Measurements from ENCODE around the gene LMO7.
"Not testable (repeated sequence)": the region's sequence is repeated elsewhere in the genome, so short reads cannot be mapped to it uniquely, and the experiment has no call there.

The LMO7 gene

GRCh38 chr13:75739244-75739868, 103.2 kb downstream of the LMO7 start:
- no peak overlapping the region for H3K4me3 ChIP-seq (ENCODE audit: low read depth, low read length, poor library complexity, severe bottlenecking)
- no peaks in the 10 kb centered on the region for H3K4me1 ChIP-seq (ENCODE audit: insufficient read depth, low read length, severe bottlenecking)
- no peak overlapping the region for H2AFZ ChIP-seq (ENCODE audit: low read length)
- H3K36me3 ChIP-seq (ENCODE audit: insufficient read depth, low read length): peaks cover 5% of the 10 kb centered on the region
- no peak for TF ChIP-seq EZH2 (IDR thresholded peaks at IDR 0.05; ENCODE audit: borderline replicate concordance, low read length)
- no peak for TF ChIP-seq CTCF (IDR thresholded peaks at IDR 0.05; ENCODE audit: low read length)
- H3K9ac ChIP-seq (ENCODE audit: low read length): no peak overlapping the region
- no peak overlapping the region for H3K4me2 ChIP-seq (ENCODE audit: low read length)
- no peaks in the 10 kb centered on the region for H3K9me2 ChIP-seq (ENCODE audit: low read depth, low read length)
- H3K9me3 ChIP-seq (ENCODE audit: low read length): no peaks in the 10 kb centered on the region
- H3K27me3 ChIP-seq (ENCODE audit: insufficient read depth, low read length): no peaks in the 10 kb centered on the region
- no peak overlapping the region for H3K27ac ChIP-seq (ENCODE audit: low read depth, low read length, poor library complexity, severe bottlenecking)
- no peaks in the 10 kb centered on the region for H3K79me2 ChIP-seq (ENCODE audit: insufficient read depth, low read length)
- H3F3A ChIP-seq (ENCODE audit: insufficient read depth, low read length): no peaks in the 10 kb centered on the region
- H4K20me1 ChIP-seq (ENCODE audit: insufficient read depth, low read length): no peaks in the 10 kb centered on the region

- Histone ChIP-seq H3F3A (ENCODE audit: insufficient read depth, low read length) (no peaks in the 10 kb centered on the region), H3K27me3 (ENCODE audit: insufficient read depth, low read length) (no peaks in the 10 kb centered on the region), H3K79me2 (ENCODE audit: insufficient read depth, low read length) (no peaks in the 10 kb centered on the region)
Measured at GRCh38 chr13:75740031-75740430, 103.9 kb downstream of the LMO7 start.

DNA sequence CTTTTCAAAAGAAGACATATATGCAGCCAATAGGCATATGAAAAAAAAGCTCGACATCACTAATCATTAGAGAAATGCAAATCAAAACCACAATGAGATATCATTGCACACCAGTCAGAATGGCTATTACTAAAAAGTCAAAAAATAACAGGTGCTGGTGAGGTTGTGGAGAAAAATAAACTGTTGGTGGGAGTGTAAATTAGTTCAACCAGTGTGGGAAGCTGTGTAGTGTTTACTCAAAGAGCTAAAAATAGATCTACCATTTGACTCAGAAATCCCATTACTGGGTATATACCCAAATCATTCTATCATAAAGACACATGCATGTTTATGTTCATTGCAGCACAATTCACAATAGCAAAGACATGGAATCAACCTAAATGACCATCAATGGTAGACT, 106.9 kb downstream of the LMO7 start:
- not testable (repeated sequence) for H4K20me1 ChIP-seq (ENCODE audit: insufficient read depth, low read length); H3F3A ChIP-seq (ENCODE audit: insufficient read depth, low read length); H3K4me3 ChIP-seq (ENCODE audit: low read depth, low read length, poor library complexity, severe bottlenecking); H3K79me2 ChIP-seq (ENCODE audit: insufficient read depth, low read length); H3K4me1 ChIP-seq (ENCODE audit: insufficient read depth, low read length, severe bottlenecking); H3K27me3 ChIP-seq (ENCODE audit: insufficient read depth, low read length); H3K9ac ChIP-seq (ENCODE audit: low read length); H3K36me3 ChIP-seq (ENCODE audit: insufficient read depth, low read length); H3K4me2 ChIP-seq (ENCODE audit: low read length); H3K9me2 ChIP-seq (ENCODE audit: low read depth, low read length); H3K9me3 ChIP-seq (ENCODE audit: low read length); H2AFZ ChIP-seq (ENCODE audit: low read length); H3K27ac ChIP-seq (ENCODE audit: low read depth, low read length, poor library complexity, severe bottlenecking)

More at GRCh38 chr13:75740031-75740430, 103.9 kb downstream of the LMO7 start:
- H3K4me3 ChIP-seq (ENCODE audit: low read depth, low read length, poor library complexity, severe bottlenecking): no peak overlapping the region
- no peaks in the 10 kb centered on the region for H3K9me3 ChIP-seq (ENCODE audit: low read length)
- TF ChIP-seq CTCF (IDR thresholded peaks at IDR 0.05; ENCODE audit: low read length) (no peak), EZH2 (IDR thresholded peaks at IDR 0.05; ENCODE audit: borderline replicate concordance, low read length) (no peak)
- no peaks in the 10 kb centered on the region for H4K20me1 ChIP-seq (ENCODE audit: insufficient read depth, low read length)
- no peak overlapping the region for H3K27ac ChIP-seq (ENCODE audit: low read depth, low read length, poor library complexity, severe bottlenecking)
- no peak overlapping the region for H3K9ac ChIP-seq (ENCODE audit: low read length)
- H3K4me2 ChIP-seq (ENCODE audit: low read length): no peak overlapping the region
- peaks cover 5% of the 10 kb centered on the region; the same call in 1 of the 2 replicates for H3K36me3 ChIP-seq (ENCODE audit: insufficient read depth, low read length)
- no peaks in the 10 kb centered on the region for H3K9me2 ChIP-seq (ENCODE audit: low read depth, low read length)
- H3K4me1 ChIP-seq (ENCODE audit: insufficient read depth, low read length, severe bottlenecking): no peaks in the 10 kb centered on the region
- no peak overlapping the region for H2AFZ ChIP-seq (ENCODE audit: low read length)

DNA sequence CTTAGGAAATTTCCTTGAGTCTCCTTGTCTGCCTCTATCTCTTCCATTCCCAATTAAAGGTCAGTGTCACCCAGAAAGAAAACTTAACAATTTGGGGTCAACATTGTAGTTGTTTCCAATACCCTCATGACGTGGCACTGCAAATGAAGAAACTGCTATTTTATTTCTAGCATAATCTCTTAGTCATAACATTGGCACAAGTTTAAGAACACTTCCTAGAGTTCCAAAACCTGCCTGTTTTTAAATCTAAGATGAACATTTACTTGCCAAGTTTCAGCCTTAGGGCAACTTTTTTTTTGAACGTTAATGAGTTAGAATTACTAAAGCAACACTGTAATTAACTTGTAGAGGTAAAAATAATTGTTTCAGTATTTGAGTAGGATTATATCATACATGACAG, 108.0 kb downstream of the LMO7 start:
- Histone ChIP-seq H3K4me1 (ENCODE audit: insufficient read depth, low read length, severe bottlenecking) (no peaks in the 10 kb centered on the region), H3K4me2 (ENCODE audit: low read length) (no peak overlapping the region), H2AFZ (ENCODE audit: low read length) (no peak overlapping the region), H4K20me1 (ENCODE audit: insufficient read depth, low read length) (no peaks in the 10 kb centered on the region), H3K9me3 (ENCODE audit: low read length) (no peaks in the 10 kb centered on the region), H3K79me2 (ENCODE audit: insufficient read depth, low read length) (no peaks in the 10 kb centered on the region), H3K4me3 (ENCODE audit: low read depth, low read length, poor library complexity, severe bottlenecking) (no peak overlapping the region), H3F3A (ENCODE audit: insufficient read depth, low read length) (no peaks in the 10 kb centered on the region), H3K9me2 (ENCODE audit: low read depth, low read length) (no peaks in the 10 kb centered on the region), H3K27ac (ENCODE audit: low read depth, low read length, poor library complexity, severe bottlenecking) (no peak overlapping the region), H3K36me3 (ENCODE audit: insufficient read depth, low read length) (peaks cover 5% of the 10 kb centered on the region; the same call in 1 of the 2 replicates), H3K9ac (ENCODE audit: low read length) (no peak overlapping the region), H3K27me3 (ENCODE audit: insufficient read depth, low read length) (no peaks in the 10 kb centered on the region)
- TF ChIP-seq EZH2 (IDR thresholded peaks at IDR 0.05; ENCODE audit: borderline replicate concordance, low read length) (no peak), CTCF (IDR thresholded peaks at IDR 0.05; ENCODE audit: low read length) (no peak)
